GM23338 (cell line): Measurements from ENCODE around the gene HLA-F. TPM values are rescaled to one million over a fixed set of nuclear protein-coding genes. Genes with fewer than 3 reads are reported as not detected.

Source experiments
- ATAC-seq: fragments of 200-7000 bp; cut with Tn5 transposase; 3 replicates; pipeline ENCODE4 v1.9.1; 2020
- DNase-seq: peaks from one replicate; pipeline ENCODE4 v3.0.0-alpha.2; 2015; ENCODE audit warnings: low spot score
- H2AFZ ChIP-seq: fragments of 200-600 bp; sonication (generic); 2 replicates; pipeline ENCODE4 v1.8.0; 2016; ENCODE audit warnings: antibody characterized with exemption, mild to moderate bottlenecking, moderate library complexity
- H3F3A ChIP-seq: fragments of 200-600 bp; sonication (generic); replicated peaks from 2 replicates; pipeline ENCODE4 v1.8.0; 2017; ENCODE audit warnings: antibody characterized with exemption, mixed run types, low read depth
- H3K27ac ChIP-seq: fragments of 200-600 bp; sonication (generic); 2 replicates; pipeline ENCODE4 v1.6.1; 2016; ENCODE audit warnings: low read depth
- H3K27me3 ChIP-seq: fragments of 200-600 bp; sonication (generic); 2 replicates; pipeline ENCODE4 v1.8.0; 2016; ENCODE audit warnings: mild to moderate bottlenecking, mixed run types, moderate library complexity; ENCODE audit not compliant: insufficient read depth
- H3K36me3 ChIP-seq: fragments of 200-600 bp; sonication (generic); 2 replicates; pipeline ENCODE4 v1.8.0; 2016; ENCODE audit warnings: mild to moderate bottlenecking; ENCODE audit not compliant: insufficient read depth
- H3K4me1 ChIP-seq: fragments of 200-600 bp; sonication (generic); 2 replicates; pipeline ENCODE4 v1.8.0; 2016; ENCODE audit warnings: mild to moderate bottlenecking, moderate library complexity; ENCODE audit not compliant: insufficient read depth
- H3K4me2 ChIP-seq: fragments of 200-600 bp; sonication (generic); 2 replicates; pipeline ENCODE4 v1.7.1; 2017; ENCODE audit warnings: mixed run types
- H3K4me3 ChIP-seq: fragments of 200-600 bp; sonication (generic); 2 replicates; pipeline ENCODE4 v1.6.1; 2016; ENCODE audit warnings: mixed run types
- H3K79me2 ChIP-seq: fragments of 200-600 bp; sonication (generic); replicated peaks from 2 replicates; pipeline ENCODE4 v1.8.0; 2017; ENCODE audit warnings: mild to moderate bottlenecking; ENCODE audit not compliant: insufficient read depth
- H3K9me2 ChIP-seq: fragments of 200-600 bp; sonication (generic); 2 replicates; pipeline ENCODE4 v1.8.0; 2017; ENCODE audit not compliant: insufficient read depth
- H4K20me1 ChIP-seq: fragments of 200-600 bp; sonication (generic); replicated peaks from 2 replicates; pipeline ENCODE4 v1.8.0; 2017; ENCODE audit warnings: mild to moderate bottlenecking; ENCODE audit not compliant: insufficient read depth
- H3K27ac Mint-ChIP-seq: 2 replicates; pipeline ENCODE4 v1.8.0; 2020; ENCODE audit warnings: inconsistent platforms, mild to moderate bottlenecking, moderate library complexity, mixed read lengths
- H3K27me3 Mint-ChIP-seq: 3 replicates; pipeline ENCODE4 v1.8.0; 2022; ENCODE audit warnings: low read depth, mild to moderate bottlenecking, moderate library complexity, mixed read lengths, inconsistent platforms; ENCODE audit not compliant: insufficient read depth, poor library complexity
- H3K36me3 Mint-ChIP-seq: 3 replicates; pipeline ENCODE4 v1.8.0; 2021; ENCODE audit warnings: low read depth, mild to moderate bottlenecking, inconsistent platforms, moderate library complexity, mixed read lengths
- H3K4me1 Mint-ChIP-seq: 3 replicates; pipeline ENCODE4 v1.8.0; 2020; ENCODE audit warnings: mild to moderate bottlenecking, inconsistent platforms, mixed read lengths
- H3K4me3 Mint-ChIP-seq: 3 replicates; pipeline ENCODE4 v1.8.0; 2021; ENCODE audit warnings: moderate library complexity, mild to moderate bottlenecking, inconsistent platforms, mixed read lengths
- H3K9me3 Mint-ChIP-seq: 3 replicates; pipeline ENCODE4 v1.8.0; 2020; ENCODE audit warnings: moderate library complexity, mild to moderate bottlenecking, inconsistent platforms, mixed read lengths
- CTCF ChIP-seq, 2 experiments: fragments of 200-600 bp in 1 of 2; sonication (generic) in 1 of 2; conservative IDR thresholded peaks; 2 replicates each; pipeline versions ENCODE4 v1.5.1 to v1.6.1; 2016 to 2017; ENCODE audit warnings: antibody characterized with exemption in 2 of 2, low read depth in 2 of 2, mild to moderate bottlenecking in 2 of 2, moderate library complexity in 1 of 2
- EZH2 ChIP-seq: fragments of 200-600 bp; sonication (generic); IDR thresholded peaks from one replicate; pipeline ENCODE4 v1.8.0; 2017; ENCODE audit warnings: antibody characterized with exemption, mild to moderate bottlenecking, low read depth; ENCODE audit not compliant: unreplicated experiment
- EZH2phosphoT487 ChIP-seq: fragments of 200-600 bp; sonication (generic); IDR thresholded peaks from one replicate; pipeline ENCODE4 v1.8.1; 2018; ENCODE audit warnings: antibody characterized with exemption; ENCODE audit not compliant: unreplicated experiment
- NANOG ChIP-seq: IDR thresholded peaks from 2 replicates; pipeline ENCODE4 v1.6.1; 2016; ENCODE audit warnings: antibody characterized with exemption, borderline replicate concordance
- POLR2AphosphoS5 ChIP-seq: IDR thresholded peaks from 2 replicates; pipeline ENCODE4 v1.6.1; 2016; ENCODE audit warnings: antibody characterized with exemption, low read depth
- STAT1 ChIP-seq: IDR thresholded peaks from one replicate; pipeline ENCODE4 v1.6.1; 2016; ENCODE audit warnings: antibody characterized with exemption; ENCODE audit not compliant: unreplicated experiment
- ZNF114 ChIP-seq: fragments of 250-450 bp; sonication (Bioruptor Pico); IDR thresholded peaks from 2 replicates; pipeline ENCODE4 v1.5.0; 2020; ENCODE audit warnings: mild to moderate bottlenecking, moderate library complexity
- ZNF331 ChIP-seq: fragments of 250-450 bp; sonication (Bioruptor Pico); IDR thresholded peaks from 2 replicates; pipeline ENCODE4 v1.5.0; 2020; ENCODE audit warnings: low read depth, mild to moderate bottlenecking, moderate library complexity
- polyA plus RNA-seq: library from polyadenylated mRNA; unstranded; fragments of >200 nt; fragmentation: Nextera tagmentation; extraction: Ambion mirVana; gene quantifications from 2 replicates; pipeline ENCODE4 v1.2.1, GENCODE V29; 2016
- total RNA-seq: library from RNA; depleted of rRNA; stranded (reverse); fragments of >200 nt; shearing (Covaris generic); gene quantifications from 2 replicates; pipeline ENCODE4 v1.2.3, GENCODE V29; 2014

HLA-F gene
- total and polyA plus RNA-seq, 2 experiments from 2014 or later = 4.4 to 10.4 TPM

DNA sequence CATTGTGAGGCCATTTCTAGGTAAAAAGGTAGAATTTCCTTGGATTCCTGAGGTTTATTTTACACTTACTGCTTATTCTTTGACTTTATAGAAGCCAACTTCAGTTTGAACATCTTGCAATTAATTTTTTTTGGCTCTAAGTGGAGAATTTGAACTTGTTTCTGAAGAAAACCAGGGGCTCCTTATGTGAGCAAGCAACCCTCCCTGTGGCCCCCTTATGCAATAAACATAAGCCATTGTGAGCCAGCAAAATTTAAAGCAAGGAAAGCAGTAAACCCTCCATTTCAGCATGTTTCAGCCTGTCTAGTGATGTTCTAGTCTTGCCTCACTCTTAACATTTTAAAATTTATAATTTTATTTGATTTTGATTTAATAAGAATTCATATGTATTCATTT is 5.6 kb downstream of the HLA-F start:
- Histone ChIP-seq H3K4me2 (no peak overlapping the region), H4K20me1 (no peaks in the 10 kb centered on the region; the same call in 1 of the 2 replicates), H3K4me1 (peaks cover 5% of the 10 kb centered on the region; the same call in 1 of the 2 replicates), H2AFZ (no peak overlapping the region), H3K27me3 (peaks cover 32% of the 10 kb centered on the region), H3F3A (no peaks in the 10 kb centered on the region), H3K27ac (no peak overlapping the region), H3K79me2 (no peaks in the 10 kb centered on the region), H3K36me3 (no peaks in the 10 kb centered on the region), H3K9me2 (no peaks in the 10 kb centered on the region; the same call in 1 of the 2 replicates), H3K4me3 (no peak overlapping the region)
- H3K4me3 Mint-ChIP-seq = no peak overlapping the region
- ATAC-seq (no peak), DNase-seq (no peak)
- no peaks in the 10 kb centered on the region for H3K9me3 Mint-ChIP-seq
- peaks cover 23% of the 10 kb centered on the region for H3K27me3 Mint-ChIP-seq
- no peak overlapping the region for H3K27ac Mint-ChIP-seq
- H3K36me3 Mint-ChIP-seq = no peaks in the 10 kb centered on the region
- TF ChIP-seq ZNF331 (no peak), NANOG (no peak), CTCF (conservative IDR thresholded peaks at IDR 0.05; ENCODE audit: low read depth in 2 of 2) (no peak), STAT1 (no peak), EZH2 (no peak), EZH2phosphoT487 (no peak), ZNF114 (CRISPR knock-in tag) (no peak), POLR2AphosphoS5 (no peak)
- H3K4me1 Mint-ChIP-seq = no peaks in the 10 kb centered on the region; the same call in 2 of the 3 replicates

DNA sequence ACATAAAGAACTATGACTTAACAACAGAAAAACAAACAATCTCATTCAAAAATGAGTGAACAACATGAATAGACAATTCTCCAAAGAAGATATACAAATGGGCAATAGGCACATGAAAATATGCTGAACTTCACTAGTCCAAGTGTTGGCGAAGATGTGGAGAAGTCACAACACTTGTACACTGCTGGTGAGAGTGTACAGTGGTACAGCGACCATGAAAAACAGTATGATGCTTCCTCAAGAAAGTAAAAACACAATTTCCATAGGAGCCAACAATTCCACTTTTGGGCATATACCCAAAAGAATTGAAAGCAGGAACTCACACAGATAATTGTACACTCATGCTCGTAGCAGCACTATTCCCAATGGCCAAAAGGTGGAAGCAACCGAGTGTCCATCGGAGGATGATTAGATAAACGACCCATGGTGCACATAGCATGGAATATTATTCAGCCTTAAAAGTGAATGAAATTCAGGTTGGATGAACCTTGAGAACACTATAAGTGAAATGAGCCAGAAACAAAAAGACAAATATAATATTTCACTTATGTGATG is 6.6 kb downstream of the HLA-F start:
- TF ChIP-seq POLR2AphosphoS5 (no peak), CTCF (conservative IDR thresholded peaks at IDR 0.05; ENCODE audit: low read depth in 2 of 2) (0 out of 4 replicates have a peak, but pooled peaks of 1 of the 2 experiments have one; percentile 5)
- ATAC-seq (no peak), DNase-seq (no peak)
- H3K4me3 Mint-ChIP-seq = no peak overlapping the region
- H3K79me2 ChIP-seq = no peaks in the 10 kb centered on the region
- H3K36me3 ChIP-seq = no peaks in the 10 kb centered on the region
- no peaks in the 10 kb centered on the region; the same call in 1 of the 2 replicates for H3K9me2 ChIP-seq
- H3K36me3 Mint-ChIP-seq = no peaks in the 10 kb centered on the region
- H2AFZ ChIP-seq = no peak overlapping the region
- H4K20me1 ChIP-seq = no peaks in the 10 kb centered on the region; the same call in 1 of the 2 replicates
- no peaks in the 10 kb centered on the region for H3F3A ChIP-seq
- peaks cover 22% of the 10 kb centered on the region for H3K27me3 ChIP-seq
- H3K27me3 Mint-ChIP-seq = peaks cover 14% of the 10 kb centered on the region
- H3K27ac ChIP-seq = no peak overlapping the region
- H3K27ac Mint-ChIP-seq = no peak overlapping the region
- no peaks in the 10 kb centered on the region for H3K4me1 ChIP-seq
- H3K4me3 ChIP-seq = no peak overlapping the region
- no peak overlapping the region for H3K4me2 ChIP-seq
- H3K4me1 Mint-ChIP-seq = no peaks in the 10 kb centered on the region
- H3K9me3 Mint-ChIP-seq = no peaks in the 10 kb centered on the region
